ENCODE results near the gene ARID1B.

The ARID1B gene

DNA sequence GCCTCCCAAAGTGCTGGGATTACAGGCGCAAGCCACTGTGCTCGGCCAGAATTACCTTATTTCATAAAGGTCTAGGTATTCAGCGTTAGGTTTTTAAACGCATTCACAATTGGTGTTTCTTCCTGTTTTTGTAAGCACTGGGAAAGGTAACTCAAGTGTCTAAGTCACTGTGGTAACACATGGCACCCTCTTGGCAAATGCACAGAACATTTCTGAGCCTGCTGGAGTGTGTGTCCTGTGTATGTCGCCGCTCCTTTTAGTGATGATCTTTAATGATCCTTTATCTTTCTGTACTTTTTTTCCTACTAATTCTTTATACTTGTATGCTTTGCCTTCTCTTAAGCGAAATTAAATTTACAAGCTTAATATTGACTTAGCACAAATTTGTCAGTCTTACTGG, 263.0 kb downstream of the ARID1B start:
- peaks cover 5% of the 10 kb centered on the region for H3K36me3 Mint-ChIP-seq (ENCODE audit: low read depth)
- DNase-seq, result no peak
- no peaks in the 10 kb centered on the region for H3K9me3 Mint-ChIP-seq
- no peaks in the 10 kb centered on the region for H3K27me3 Mint-ChIP-seq
- no peak overlapping the region for H3K27ac Mint-ChIP-seq
- H3K4me3 Mint-ChIP-seq, result no peak overlapping the region
- H3K4me1 Mint-ChIP-seq (ENCODE audit: low read depth), result peaks cover 12% of the 10 kb centered on the region

DNA sequence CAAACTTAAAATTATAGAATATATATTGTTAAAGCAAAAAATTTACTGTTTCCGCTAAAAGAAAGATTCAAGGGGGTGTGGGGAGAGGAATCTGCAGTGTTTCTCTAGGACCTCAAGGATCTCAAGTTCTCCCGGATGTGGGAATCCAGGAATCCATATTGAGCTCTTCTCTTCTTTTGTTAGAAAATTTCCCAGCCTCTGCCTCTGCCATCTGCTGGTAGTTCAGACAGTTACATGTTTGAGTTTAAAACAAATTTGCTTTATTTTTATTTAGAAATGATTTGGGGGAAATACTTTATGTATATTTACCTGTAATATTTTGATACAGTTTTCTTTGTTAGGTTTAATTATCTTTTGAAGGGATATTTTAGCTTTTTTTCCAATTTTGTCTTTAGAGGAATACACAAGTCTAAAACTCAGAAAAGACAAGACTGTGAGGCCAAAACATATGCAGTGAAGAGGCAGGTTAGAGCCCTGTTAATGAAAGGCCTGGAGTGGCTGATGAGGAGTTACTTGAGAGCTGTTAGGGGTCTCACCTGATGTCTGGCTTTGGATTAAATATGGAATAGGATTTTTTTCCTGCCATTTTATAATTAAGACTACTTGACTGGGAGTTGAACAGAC, 268.8 kb downstream of the ARID1B start:
- no peaks in the 10 kb centered on the region for H3K27me3 Mint-ChIP-seq
- no peaks in the 10 kb centered on the region for H3K9me3 Mint-ChIP-seq

GRCh38 chr6:157046776-157047175, 269.6 kb downstream of the ARID1B start:
- H3K4me1 Mint-ChIP-seq (ENCODE audit: low read depth), result peaks cover 19% of the 10 kb centered on the region
- peaks cover 6% of the 10 kb centered on the region for H3K36me3 Mint-ChIP-seq (ENCODE audit: low read depth)
- H3K9me3 Mint-ChIP-seq, result no peaks in the 10 kb centered on the region
- no peaks in the 10 kb centered on the region for H3K27me3 Mint-ChIP-seq
- H3K27ac Mint-ChIP-seq, result no peak overlapping the region
- no peak overlapping the region for H3K4me3 Mint-ChIP-seq
- DNase-seq, result no peak

More for the DNA sequence above, 268.8 kb downstream of the ARID1B start:
- no peak for DNase-seq
- Mint-ChIP-seq H3K36me3 (ENCODE audit: low read depth) (peaks cover 8% of the 10 kb centered on the region), H3K4me3 (no peak overlapping the region), H3K27ac (no peak overlapping the region), H3K4me1 (ENCODE audit: low read depth) (peaks cover 19% of the 10 kb centered on the region)

DNA sequence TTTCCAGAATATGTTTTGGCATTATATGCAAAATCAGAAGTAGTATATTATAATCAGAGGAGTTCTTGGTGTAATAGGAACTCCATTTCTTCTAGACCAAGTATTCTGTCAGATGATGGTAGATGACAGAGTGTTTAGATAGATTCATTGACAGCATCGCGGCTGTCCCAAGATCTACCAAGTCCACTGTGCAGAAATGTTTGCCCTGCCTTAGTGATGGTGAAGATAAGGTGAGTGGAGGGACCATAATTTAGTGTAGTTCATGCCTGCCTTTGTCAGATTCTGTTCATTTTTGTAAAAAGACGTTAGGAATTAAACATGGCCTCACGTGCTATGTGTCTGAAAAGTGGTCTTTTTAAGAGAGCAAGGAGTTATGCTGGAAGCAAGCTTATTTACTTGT, 270.1 kb downstream of the ARID1B start:
- Mint-ChIP-seq H3K9me3 (no peaks in the 10 kb centered on the region), H3K27me3 (no peaks in the 10 kb centered on the region), H3K27ac (no peak overlapping the region), H3K4me3 (no peak overlapping the region), H3K36me3 (ENCODE audit: low read depth) (peaks cover 4% of the 10 kb centered on the region), H3K4me1 (ENCODE audit: low read depth) (peaks cover 16% of the 10 kb centered on the region)
- no peak for DNase-seq

GRCh38 chr6:157047951-157048350, 270.8 kb downstream of the ARID1B start:
- no peak for DNase-seq
- Mint-ChIP-seq H3K9me3 (no peaks in the 10 kb centered on the region), H3K4me3 (no peak overlapping the region), H3K27ac (no peak overlapping the region), H3K4me1 (ENCODE audit: low read depth) (peaks cover 16% of the 10 kb centered on the region), H3K36me3 (ENCODE audit: low read depth) (peaks cover 4% of the 10 kb centered on the region), H3K27me3 (no peaks in the 10 kb centered on the region)

DNA sequence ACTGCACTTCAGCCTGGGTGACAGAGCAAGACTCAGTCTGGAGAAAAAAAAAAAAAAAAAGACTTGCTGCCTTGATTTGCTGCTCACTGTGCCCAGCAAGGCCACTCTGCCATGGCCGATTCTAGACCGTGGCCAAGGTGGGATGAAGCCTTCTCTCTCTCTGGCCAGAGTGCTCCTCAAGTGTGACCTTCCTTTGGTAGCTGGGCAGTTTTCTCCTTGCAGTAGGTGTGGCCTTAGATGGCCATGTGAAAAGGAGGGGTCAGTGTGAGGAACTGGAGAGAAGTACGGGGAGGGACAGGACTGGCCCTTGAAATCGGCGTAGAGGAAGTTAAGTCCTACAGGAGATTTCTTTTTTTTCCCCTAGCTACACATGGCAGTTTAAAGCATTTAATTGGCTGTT, 272.0 kb downstream of the ARID1B start:
- peaks cover 4% of the 10 kb centered on the region for H3K36me3 Mint-ChIP-seq (ENCODE audit: low read depth)
- no peaks in the 10 kb centered on the region for H3K9me3 Mint-ChIP-seq
- no peaks in the 10 kb centered on the region for H3K27me3 Mint-ChIP-seq
- peaks cover 20% of the 10 kb centered on the region for H3K4me1 Mint-ChIP-seq (ENCODE audit: low read depth)
- H3K4me3 Mint-ChIP-seq, result no peak overlapping the region
- H3K27ac Mint-ChIP-seq, result peak overlapping the region; percentile 16
- DNase-seq, result no peak

GRCh38 chr6:157050537-157051265, 273.5 kb downstream of the ARID1B start:
- no peak for DNase-seq
- Mint-ChIP-seq H3K36me3 (ENCODE audit: low read depth) (peaks cover 4% of the 10 kb centered on the region), H3K9me3 (no peaks in the 10 kb centered on the region), H3K27me3 (no peaks in the 10 kb centered on the region), H3K4me1 (ENCODE audit: low read depth) (peaks cover 28% of the 10 kb centered on the region), H3K27ac (no peak overlapping the region), H3K4me3 (no peak overlapping the region)

DNA sequence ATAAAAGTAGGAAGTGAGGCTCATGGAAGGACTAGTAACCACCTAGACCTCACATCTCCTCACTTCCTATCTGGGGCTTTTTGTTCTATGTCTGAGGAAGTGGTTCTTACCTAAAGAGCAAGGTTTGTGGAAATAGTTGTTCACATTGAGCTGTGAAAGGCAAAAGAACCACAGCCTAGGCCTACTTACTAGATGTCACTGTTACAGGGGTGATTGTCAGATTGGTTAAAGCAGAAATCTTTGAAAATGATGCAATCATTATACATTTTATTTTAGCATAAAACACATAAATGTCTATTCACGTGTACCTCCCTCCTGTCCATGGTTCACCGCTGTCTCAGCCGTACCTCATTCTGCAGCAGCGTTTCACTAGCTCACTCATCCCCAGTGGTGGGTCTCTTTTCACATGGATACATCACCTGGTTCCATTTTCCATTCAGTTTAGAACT, 277.4 kb downstream of the ARID1B start:
- H3K4me1 Mint-ChIP-seq (ENCODE audit: low read depth), result peaks cover 49% of the 10 kb centered on the region
- peaks cover 13% of the 10 kb centered on the region for H3K36me3 Mint-ChIP-seq (ENCODE audit: low read depth)
- H3K27me3 Mint-ChIP-seq, result no peaks in the 10 kb centered on the region
- H3K9me3 Mint-ChIP-seq, result no peaks in the 10 kb centered on the region
- peak; percentile 44 for DNase-seq
- H3K4me3 Mint-ChIP-seq, result peak overlapping the region; percentile 49
- H3K27ac Mint-ChIP-seq, result peak overlapping the region; percentile 95

GRCh38 chr6:157055863-157056262, 278.7 kb downstream of the ARID1B start:
- Mint-ChIP-seq H3K36me3 (ENCODE audit: low read depth) (peaks cover 10% of the 10 kb centered on the region), H3K4me1 (ENCODE audit: low read depth) (peaks cover 55% of the 10 kb centered on the region), H3K27me3 (no peaks in the 10 kb centered on the region), H3K9me3 (no peaks in the 10 kb centered on the region), H3K4me3 (peak overlapping the region; percentile 32), H3K27ac (peak overlapping the region; percentile 95)
- no peak for DNase-seq

- Mint-ChIP-seq H3K27me3 (no peaks in the 10 kb centered on the region), H3K36me3 (ENCODE audit: low read depth) (peaks cover 10% of the 10 kb centered on the region), H3K4me3 (peak overlapping the region; percentile 32), H3K9me3 (no peaks in the 10 kb centered on the region), H3K27ac (peak overlapping the region; percentile 95), H3K4me1 (ENCODE audit: low read depth) (peaks cover 54% of the 10 kb centered on the region)
- no peak for DNase-seq
These were observed 279.1 kb downstream of the ARID1B start for GRCh38 chr6:157056275-157056674.

- peaks cover 68% of the 10 kb centered on the region for H3K4me1 Mint-ChIP-seq (ENCODE audit: low read depth)
- H3K9me3 Mint-ChIP-seq, result no peaks in the 10 kb centered on the region
- no peak for DNase-seq
- H3K4me3 Mint-ChIP-seq, result no peak overlapping the region
- H3K36me3 Mint-ChIP-seq (ENCODE audit: low read depth), result peaks cover 11% of the 10 kb centered on the region
- no peaks in the 10 kb centered on the region for H3K27me3 Mint-ChIP-seq
- H3K27ac Mint-ChIP-seq, result peak overlapping the region; percentile 49
These were observed 281.4 kb downstream of the ARID1B start for GRCh38 chr6:157058574-157058973.

DNA sequence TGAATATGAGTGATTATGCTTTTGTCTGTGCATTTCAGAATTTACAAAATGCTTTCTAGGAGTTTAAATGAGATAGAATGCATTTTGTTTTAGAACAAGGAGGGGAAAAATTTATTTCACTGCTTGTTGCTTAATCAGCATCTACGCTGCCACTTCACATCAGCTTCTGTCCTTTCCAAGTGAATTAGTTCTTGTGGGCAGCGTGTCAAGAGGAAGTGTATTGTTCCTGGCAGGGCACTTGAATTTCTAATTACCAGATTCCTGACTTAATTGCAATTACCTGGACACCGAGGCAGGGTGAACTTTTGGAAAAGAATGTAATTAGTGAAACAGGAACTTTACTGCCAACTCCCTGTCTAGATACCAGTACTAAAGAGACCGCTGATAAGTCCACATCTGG, 282.6 kb downstream of the ARID1B start:
- H3K27me3 Mint-ChIP-seq, result no peaks in the 10 kb centered on the region
- H3K4me3 Mint-ChIP-seq, result no peak overlapping the region
- no peaks in the 10 kb centered on the region for H3K9me3 Mint-ChIP-seq
- H3K36me3 Mint-ChIP-seq (ENCODE audit: low read depth), result peaks cover 21% of the 10 kb centered on the region
- peaks cover 72% of the 10 kb centered on the region for H3K4me1 Mint-ChIP-seq (ENCODE audit: low read depth)
- DNase-seq, result no peak
- H3K27ac Mint-ChIP-seq, result peak overlapping the region; percentile 33

- Mint-ChIP-seq H3K27ac (no peak overlapping the region), H3K27me3 (no peaks in the 10 kb centered on the region), H3K4me1 (ENCODE audit: low read depth) (peaks cover 68% of the 10 kb centered on the region)
These were observed 283.3 kb downstream of the ARID1B start for GRCh38 chr6:157060440-157060952.

GRCh38 chr6:157061770-157062594, 284.8 kb downstream of the ARID1B start:
- H3K4me3 Mint-ChIP-seq, result no peak overlapping the region
- H3K36me3 Mint-ChIP-seq (ENCODE audit: low read depth), result peaks cover 24% of the 10 kb centered on the region
- H3K27ac Mint-ChIP-seq, result no peak overlapping the region
- no peaks in the 10 kb centered on the region for H3K27me3 Mint-ChIP-seq
- peaks cover 67% of the 10 kb centered on the region for H3K4me1 Mint-ChIP-seq (ENCODE audit: low read depth)
- DNase-seq, result no peak
- H3K9me3 Mint-ChIP-seq, result no peaks in the 10 kb centered on the region

More at GRCh38 chr6:157060440-157060952, 283.3 kb downstream of the ARID1B start:
- no peak overlapping the region for H3K4me3 Mint-ChIP-seq
- H3K9me3 Mint-ChIP-seq, result no peaks in the 10 kb centered on the region
- peaks cover 25% of the 10 kb centered on the region for H3K36me3 Mint-ChIP-seq (ENCODE audit: low read depth)
- no peak for DNase-seq

Measured in activated T-cell treated with anti-CD3 and anti-CD28 coated beads, Interleukin-2, amount 50 U/mL, for 24 hours (primary cell).